DND-41 (cell line): ENCODE results near the gene DUT.

Source experiments
- ATAC-seq: fragments of 200-7000 bp; cut with Tn5 transposase; 3 replicates; pipeline ENCODE4 v1.9.1; 2021; ENCODE audit warnings: low read depth; ENCODE audit not compliant: insufficient read depth
- DNase-seq: peaks from one replicate; pipeline ENCODE4 v3.0.0-alpha.2; 2020
- H2AFZ ChIP-seq: 2 replicates; pipeline ENCODE4 v1.6.0; 2012; ENCODE audit warnings: low read depth, low read length
- H3K27ac ChIP-seq: 2 replicates; pipeline ENCODE4 v1.5.1; 2012; ENCODE audit warnings: low read length, inconsistent platforms
- H3K27me3 ChIP-seq: fragments of 200-600 bp; sonication (generic); 2 replicates; pipeline ENCODE4 v1.6.0; 2012; ENCODE audit warnings: low read length, mild to moderate bottlenecking, inconsistent platforms; ENCODE audit not compliant: insufficient read depth, poor library complexity
- H3K36me3 ChIP-seq: 2 replicates; pipeline ENCODE4 v1.5.1; 2012; ENCODE audit warnings: low read length, inconsistent platforms; ENCODE audit not compliant: insufficient read depth
- H3K4me1 ChIP-seq: 2 replicates; pipeline ENCODE4 v1.5.1; 2012; ENCODE audit warnings: mild to moderate bottlenecking, low read length; ENCODE audit not compliant: insufficient read depth
- H3K4me2 ChIP-seq: 2 replicates; pipeline ENCODE4 v1.6.0; 2012; ENCODE audit warnings: mild to moderate bottlenecking, moderate library complexity, low read length, inconsistent platforms; ENCODE audit not compliant: insufficient read depth
- H3K4me3 ChIP-seq, 2 experiments: fragments of 200-600 bp in 1 of 2; shearing (Covaris generic) in 1 of 2; 2 replicates each; pipeline ENCODE4 v1.5.1; 2012 to 2016; ENCODE audit warnings: inconsistent platforms in 2 of 2, low read length in 2 of 2, mild to moderate bottlenecking in 2 of 2, low read depth in 1 of 2, moderate library complexity in 1 of 2
- H3K79me2 ChIP-seq: 2 replicates; pipeline ENCODE4 v1.6.0; 2012; ENCODE audit warnings: low read length, inconsistent platforms; ENCODE audit not compliant: insufficient read depth
- H3K9ac ChIP-seq: 2 replicates; pipeline ENCODE4 v1.6.0; 2012; ENCODE audit warnings: low read depth, mild to moderate bottlenecking, inconsistent platforms, low read length, moderate library complexity
- H3K9me3 ChIP-seq: 2 replicates; pipeline ENCODE4 v1.5.1; 2012; ENCODE audit warnings: low read length, moderate library complexity, mild to moderate bottlenecking, inconsistent platforms; ENCODE audit not compliant: insufficient read depth, severe bottlenecking
- H4K20me1 ChIP-seq: 2 replicates; pipeline ENCODE4 v1.6.0; 2012; ENCODE audit warnings: low read length; ENCODE audit not compliant: insufficient read depth
- EZH2 ChIP-seq: IDR thresholded peaks from 3 replicates; pipeline ENCODE4 v1.6.1; 2012; ENCODE audit warnings: borderline replicate concordance, low read depth, mild to moderate bottlenecking, moderate library complexity, low read length, inconsistent platforms; ENCODE audit not compliant: severe bottlenecking
- TF ChIP-seq, protein P1 (sequence below): IDR thresholded peaks from 2 replicates; pipeline ENCODE4 v1.5.1; 2012; ENCODE audit warnings: borderline replicate concordance, low read length, moderate library complexity, mild to moderate bottlenecking; ENCODE audit not compliant: poor library complexity, severe bottlenecking; ENCODE audit errors: extremely low read depth

The DUT gene

DNA sequence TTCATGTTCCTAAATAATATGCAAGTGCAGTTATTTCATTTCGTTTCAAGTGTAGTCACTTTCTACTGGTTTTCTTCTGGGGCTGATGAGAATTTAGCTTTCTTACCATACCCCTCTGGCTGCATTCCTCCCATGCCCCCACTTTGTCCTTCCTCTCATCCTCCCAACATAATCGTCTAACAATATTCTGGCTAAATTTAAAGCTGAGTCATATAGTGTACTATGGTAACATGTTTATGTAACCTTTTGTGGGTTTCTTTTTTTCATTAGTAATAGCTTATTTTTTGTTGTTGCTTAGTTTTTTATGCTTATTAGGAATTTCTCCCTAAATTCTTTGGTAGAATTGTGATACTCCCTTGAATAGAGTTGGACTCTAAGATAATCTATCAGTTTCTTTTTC lies 30.5 kb downstream of the DUT start:
- H3K79me2 ChIP-seq: no peaks in the 10 kb centered on the region
- peaks cover 16% of the 10 kb centered on the region for H3K4me1 ChIP-seq
- no peak overlapping the region for H3K9ac ChIP-seq
- H4K20me1 ChIP-seq: no peaks in the 10 kb centered on the region
- no peak overlapping the region for H3K4me3 ChIP-seq
- no peak for TF ChIP-seq EZH2
- TF ChIP-seq, protein P1, sequence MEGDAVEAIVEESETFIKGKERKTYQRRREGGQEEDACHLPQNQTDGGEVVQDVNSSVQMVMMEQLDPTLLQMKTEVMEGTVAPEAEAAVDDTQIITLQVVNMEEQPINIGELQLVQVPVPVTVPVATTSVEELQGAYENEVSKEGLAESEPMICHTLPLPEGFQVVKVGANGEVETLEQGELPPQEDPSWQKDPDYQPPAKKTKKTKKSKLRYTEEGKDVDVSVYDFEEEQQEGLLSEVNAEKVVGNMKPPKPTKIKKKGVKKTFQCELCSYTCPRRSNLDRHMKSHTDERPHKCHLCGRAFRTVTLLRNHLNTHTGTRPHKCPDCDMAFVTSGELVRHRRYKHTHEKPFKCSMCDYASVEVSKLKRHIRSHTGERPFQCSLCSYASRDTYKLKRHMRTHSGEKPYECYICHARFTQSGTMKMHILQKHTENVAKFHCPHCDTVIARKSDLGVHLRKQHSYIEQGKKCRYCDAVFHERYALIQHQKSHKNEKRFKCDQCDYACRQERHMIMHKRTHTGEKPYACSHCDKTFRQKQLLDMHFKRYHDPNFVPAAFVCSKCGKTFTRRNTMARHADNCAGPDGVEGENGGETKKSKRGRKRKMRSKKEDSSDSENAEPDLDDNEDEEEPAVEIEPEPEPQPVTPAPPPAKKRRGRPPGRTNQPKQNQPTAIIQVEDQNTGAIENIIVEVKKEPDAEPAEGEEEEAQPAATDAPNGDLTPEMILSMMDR: no peak
- no peaks in the 10 kb centered on the region for H3K27me3 ChIP-seq
- no peak overlapping the region for H3K4me2 ChIP-seq
- no peak for ATAC-seq
- H3K27ac ChIP-seq: no peak overlapping the region
- H3K9me3 ChIP-seq: no peaks in the 10 kb centered on the region
- no peak for DNase-seq
- no peaks in the 10 kb centered on the region for H3K36me3 ChIP-seq
- no peak overlapping the region for H2AFZ ChIP-seq

DNA sequence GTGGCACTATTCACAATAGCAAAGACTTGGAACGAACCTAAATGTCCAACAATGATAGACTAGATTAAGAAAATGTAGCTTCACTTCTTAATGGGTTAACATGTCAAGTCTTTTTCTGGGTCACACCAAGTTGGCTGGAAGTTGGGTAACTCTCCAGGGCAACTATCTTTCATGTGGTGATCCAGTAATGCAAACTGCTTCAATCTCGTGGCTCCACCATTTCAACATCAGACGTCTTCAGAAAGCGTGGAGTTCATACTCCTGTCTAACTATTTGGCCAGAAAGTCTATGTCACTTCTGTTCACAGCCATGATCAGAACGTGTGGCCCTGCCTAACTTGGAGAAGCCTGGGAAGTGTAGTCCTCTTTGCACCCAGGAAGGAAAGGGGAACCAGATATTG lies 32.2 kb downstream of the DUT start:
- H3K79me2 ChIP-seq: no peaks in the 10 kb centered on the region
- no peak overlapping the region for H3K4me3 ChIP-seq
- no peak overlapping the region for H3K9ac ChIP-seq
- H3K36me3 ChIP-seq: no peaks in the 10 kb centered on the region
- H2AFZ ChIP-seq: no peak overlapping the region
- H3K9me3 ChIP-seq: no peaks in the 10 kb centered on the region
- no peaks in the 10 kb centered on the region for H4K20me1 ChIP-seq
- peaks cover 13% of the 10 kb centered on the region for H3K4me1 ChIP-seq
- no peak overlapping the region for H3K27ac ChIP-seq
- no peak for TF ChIP-seq EZH2
- TF ChIP-seq, protein P1: no peak
- H3K27me3 ChIP-seq: no peaks in the 10 kb centered on the region
- ATAC-seq (no peak), DNase-seq (no peak)
- no peak overlapping the region for H3K4me2 ChIP-seq

DNA sequence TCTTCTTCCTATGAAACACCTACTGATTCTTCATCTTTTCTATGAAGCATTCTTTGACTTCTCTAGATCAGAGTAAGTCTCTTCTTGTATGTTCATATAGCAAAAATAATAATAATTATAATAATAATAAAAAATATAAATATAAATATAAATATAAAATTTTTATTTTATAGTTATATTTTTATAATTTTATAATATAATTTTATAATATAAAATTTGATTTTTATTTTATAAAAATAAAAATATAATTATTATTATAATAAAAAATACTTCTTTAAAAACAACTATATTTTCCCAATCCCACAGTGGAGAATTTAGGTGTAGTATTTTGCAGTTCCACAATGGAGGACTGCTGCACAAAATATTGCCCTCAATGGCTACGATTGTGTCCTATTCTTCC lies 34.3 kb downstream of the DUT start:
- H3K9me3 ChIP-seq: no peaks in the 10 kb centered on the region
- no peak overlapping the region for H3K27ac ChIP-seq
- H3K36me3 ChIP-seq: no peaks in the 10 kb centered on the region
- no peaks in the 10 kb centered on the region for H4K20me1 ChIP-seq
- no peak for ATAC-seq
- peaks cover 3% of the 10 kb centered on the region for H3K4me1 ChIP-seq
- no peaks in the 10 kb centered on the region for H3K27me3 ChIP-seq
- no peak overlapping the region for H2AFZ ChIP-seq
- no peak overlapping the region for H3K4me2 ChIP-seq
- no peak overlapping the region for H3K4me3 ChIP-seq
- DNase-seq: no peak
- no peaks in the 10 kb centered on the region for H3K79me2 ChIP-seq
- no peak overlapping the region for H3K9ac ChIP-seq
- TF ChIP-seq, protein P1: no peak
- no peak for TF ChIP-seq EZH2
